Ovary (tissue), 9 donors: Measurements from ENCODE around the gene CCDC171. TPM values are rescaled to one million over a fixed set of nuclear protein-coding genes. Genes with fewer than 3 reads are reported as not detected.

ENCODE experiments used
- DNase-seq, 5 donors: peaks; one replicate each; pipeline ENCODE4 v3.0.0-alpha.2; 2019 to 2020
- H3K27ac ChIP-seq, 2 donors: fragments of 200-600 bp; one replicate each; pipeline versions ENCODE4 v1.5.1 to v1.8.0; 2019 to 2022
- H3K27me3 ChIP-seq: fragments of 200-600 bp; one replicate; pipeline ENCODE4 v1.8.0; 2022
- H3K36me3 ChIP-seq: fragments of 200-600 bp; sonication (generic); one replicate; pipeline ENCODE4 v1.5.1; 2019
- H3K4me1 ChIP-seq: one replicate; pipeline ENCODE4 v1.8.1; 2013; ENCODE audit warnings: mild to moderate bottlenecking, moderate library complexity; ENCODE audit not compliant: insufficient read depth
- H3K4me3 ChIP-seq: fragments of 200-600 bp; sonication (generic); one replicate; pipeline ENCODE4 v1.5.1; 2017
- H3K9me3 ChIP-seq, 2 donors: fragments of 200-600 bp in 1 of 2; sonication (generic) in 1 of 2; one replicate each; pipeline versions ENCODE4 v1.5.1 to v1.8.1; 2013 to 2019; ENCODE audit warnings: mild to moderate bottlenecking in 1 of 2, moderate library complexity in 1 of 2
- EP300 ChIP-seq: sonication (generic); formaldehyde crosslinking; IDR thresholded peaks from one replicate; pipeline ENCODE4 v1.6.1; 2017; ENCODE audit warnings: antibody characterized with exemption
- POLR2A ChIP-seq: fragments of 450-650 bp; IDR thresholded peaks from one replicate; pipeline ENCODE4 v1.6.1; 2017; ENCODE audit warnings: antibody characterized with exemption, mild to moderate bottlenecking, moderate library complexity
- WGBS, 3 donors: extraction: QIAGEN DNeasy Blood & Tissue Kit in 1 of 3; methylation state at CpG; one replicate each; pipeline versions ENCODE4 v1.1.5 to v1.1.7; 2013 to 2017; 5-methylcytosine and 5-hydroxymethylcytosine counted together
- intact Hi-C, 4 donors: fragments of 100-400 bp; cut with DNase I; formaldehyde crosslinking; loops; one replicate each; pipeline versions ENCODE4 v1.11.0 to v1.15.1; 2022 to 2023
- polyA plus RNA-seq, 2 donors: library from polyadenylated mRNA; stranded (reverse); fragments of 200-250 nt in 1 of 2; fragments of 350-450 nt in 1 of 2; fragmentation: Illumina TruSeq in 1 of 2; extraction: RNeasy Lipid Tissue Mini Kit (QIAGEN cat#74804) in 1 of 2; gene quantifications; one replicate each; pipeline ENCODE4 v1.2.3, GENCODE V29; 2013 to 2014
- total RNA-seq, 7 donors: library from RNA; depleted of rRNA in 2 of 7; stranded (reverse); fragments of >200 nt in 2 of 7; fragmentation: NEBNext Ultra II Directional in 3 of 7; extraction: Animal tissue kit (Norgen Biotek cat#: 25700) in 3 of 7; gene quantifications; one replicate each; pipeline versions ENCODE4 v1.1.0 to v1.2.4, GENCODE V29; 2016 to 2023
- TF ChIP-seq, protein P1 (sequence below), 3 donors: fragments of 450-650 bp in 2 of 3; fragments of 200-600 bp in 1 of 3; IDR thresholded peaks; one replicate each; pipeline versions ENCODE4 v1.5.1 to v1.8.0; 2016 to 2022; ENCODE audit warnings: antibody characterized with exemption in 3 of 3, mild to moderate bottlenecking in 1 of 3
- donor health status: DM: no; HTN: no; CAD: no; lungs with moderate emphysema.
- donor health status: DM: no; HTN: no; CAD: no.
- donor health status: Bipolar disorder and iron deficiency.
- donor health status: DM: yes; HTN: yes; CAD: no.
- donor health status: DM: no; HTN: no; CAD: no.
- donor health status: DM: yes; HTN: yes; CAD: no.

The CCDC171 gene
- total and polyA plus RNA-seq, 9 donors: 2.0 to 6.1 (median 5.0) TPM

DNA sequence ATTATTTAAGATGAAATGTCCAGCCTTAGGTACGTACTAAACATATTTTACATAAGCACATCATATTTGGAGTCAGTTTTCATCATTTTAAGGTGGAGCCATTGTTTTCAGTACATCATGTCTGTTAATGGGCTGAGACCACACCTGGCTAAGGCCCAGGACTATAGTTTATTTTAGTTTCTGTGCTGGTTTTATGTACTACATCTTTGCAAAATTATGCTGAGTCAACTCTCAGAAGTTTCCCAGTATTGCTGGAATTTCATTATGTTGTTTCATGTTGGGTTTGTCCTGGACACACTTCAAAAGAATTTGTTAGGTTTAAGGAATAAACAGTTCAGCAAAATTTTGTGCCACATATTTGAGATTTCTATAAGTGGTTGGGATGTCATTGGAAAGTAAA, 171.2 kb downstream of the CCDC171 start:
- Histone ChIP-seq H3K27ac (no peak overlapping the region), H3K9me3 (no peaks in the 10 kb centered on the region), H3K27me3 (no peaks in the 10 kb centered on the region), H3K36me3 (no peaks in the 10 kb centered on the region), H3K4me1 (no peaks in the 10 kb centered on the region), H3K4me3 (no peak overlapping the region)
- intact Hi-C loops: no loop called here
- no peak for DNase-seq
- WGBS, 3 donors: 46 to 48% (median 47%) methylated on average over 1 of the region's 1 CpG
- no peak for TF ChIP-seq EP300
- TF ChIP-seq POLR2A: no peak
- TF ChIP-seq, protein P1, sequence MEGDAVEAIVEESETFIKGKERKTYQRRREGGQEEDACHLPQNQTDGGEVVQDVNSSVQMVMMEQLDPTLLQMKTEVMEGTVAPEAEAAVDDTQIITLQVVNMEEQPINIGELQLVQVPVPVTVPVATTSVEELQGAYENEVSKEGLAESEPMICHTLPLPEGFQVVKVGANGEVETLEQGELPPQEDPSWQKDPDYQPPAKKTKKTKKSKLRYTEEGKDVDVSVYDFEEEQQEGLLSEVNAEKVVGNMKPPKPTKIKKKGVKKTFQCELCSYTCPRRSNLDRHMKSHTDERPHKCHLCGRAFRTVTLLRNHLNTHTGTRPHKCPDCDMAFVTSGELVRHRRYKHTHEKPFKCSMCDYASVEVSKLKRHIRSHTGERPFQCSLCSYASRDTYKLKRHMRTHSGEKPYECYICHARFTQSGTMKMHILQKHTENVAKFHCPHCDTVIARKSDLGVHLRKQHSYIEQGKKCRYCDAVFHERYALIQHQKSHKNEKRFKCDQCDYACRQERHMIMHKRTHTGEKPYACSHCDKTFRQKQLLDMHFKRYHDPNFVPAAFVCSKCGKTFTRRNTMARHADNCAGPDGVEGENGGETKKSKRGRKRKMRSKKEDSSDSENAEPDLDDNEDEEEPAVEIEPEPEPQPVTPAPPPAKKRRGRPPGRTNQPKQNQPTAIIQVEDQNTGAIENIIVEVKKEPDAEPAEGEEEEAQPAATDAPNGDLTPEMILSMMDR (IDR thresholded peaks at IDR 0.05): no peak

GRCh38 chr9:15724612-15725011, 171.8 kb downstream of the CCDC171 start:
- no peak for TF ChIP-seq POLR2A
- TF ChIP-seq EP300: no peak
- TF ChIP-seq, protein P1 (IDR thresholded peaks at IDR 0.05): no peak
- Histone ChIP-seq H3K9me3 (no peaks in the 10 kb centered on the region), H3K4me3 (no peak overlapping the region), H3K36me3 (no peaks in the 10 kb centered on the region), H3K27me3 (no peaks in the 10 kb centered on the region), H3K27ac (no peak overlapping the region), H3K4me1 (no peaks in the 10 kb centered on the region)
- DNase-seq: no peak
- WGBS, 3 donors: 0 to 13% (median 6%) methylated on average over 1 of the region's 1 CpG
- intact Hi-C loops: no loop called here

DNA sequence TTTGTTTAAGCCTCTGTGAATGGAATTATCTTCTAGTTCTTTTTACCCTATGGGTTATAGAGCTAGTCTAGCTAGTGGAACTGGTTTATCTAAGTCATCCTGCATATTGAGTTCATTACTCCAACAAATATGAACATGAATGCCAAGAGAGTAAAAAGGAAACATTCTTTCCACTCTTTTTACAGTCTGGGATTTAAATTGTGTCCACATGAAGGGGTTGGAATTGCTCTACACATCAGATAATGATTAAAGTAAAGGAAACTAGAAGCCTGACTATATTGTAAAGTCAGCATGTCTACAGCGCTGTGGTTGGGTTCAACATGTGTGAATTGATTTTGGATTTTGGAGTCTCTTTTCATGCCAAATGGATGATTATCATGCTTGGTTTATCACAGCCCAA, 173.1 kb downstream of the CCDC171 start:
- no peaks in the 10 kb centered on the region for H3K27me3 ChIP-seq
- H3K9me3 ChIP-seq: no peaks in the 10 kb centered on the region
- no peaks in the 10 kb centered on the region for H3K4me1 ChIP-seq
- intact Hi-C loops: no loop called here
- no peak overlapping the region for H3K4me3 ChIP-seq
- TF ChIP-seq, protein P1 (IDR thresholded peaks at IDR 0.05): no peak
- TF ChIP-seq POLR2A (no peak), EP300 (no peak)
- no peaks in the 10 kb centered on the region for H3K36me3 ChIP-seq
- no peak overlapping the region for H3K27ac ChIP-seq
- 91 to 100% (median 94%) methylated on average over 1 of the region's 1 CpG for WGBS, 3 donors
- no peak for DNase-seq

DNA sequence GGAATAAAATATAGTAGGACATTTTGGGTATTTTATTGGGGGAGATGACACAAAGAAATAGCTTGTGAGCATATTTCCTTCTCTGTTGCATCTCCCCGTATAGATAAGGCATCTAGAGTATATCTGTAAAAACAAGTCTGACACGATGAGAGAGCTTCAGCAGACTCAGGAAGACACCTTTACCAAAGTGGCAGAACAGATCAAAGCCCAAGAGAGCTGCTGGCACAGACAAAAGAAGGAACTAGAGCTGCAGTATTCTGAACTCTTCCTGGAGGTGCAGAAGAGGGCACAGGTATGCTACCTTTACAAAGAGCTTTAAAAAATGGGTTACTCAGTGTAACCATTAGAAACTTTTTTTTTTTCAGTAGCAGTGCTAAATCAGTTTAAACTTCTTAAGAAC, 176.7 kb downstream of the CCDC171 start:
- no peak overlapping the region for H3K27ac ChIP-seq
- no peaks in the 10 kb centered on the region for H3K27me3 ChIP-seq
- H3K4me1 ChIP-seq: no peaks in the 10 kb centered on the region
- no peak for DNase-seq
- 87 to 91% (median 87%) methylated on average over 2 of the region's 2 CpGs for WGBS, 3 donors
- intact Hi-C loops: no loop called here
- TF ChIP-seq EP300: no peak
- TF ChIP-seq POLR2A: no peak
- TF ChIP-seq, protein P1 (IDR thresholded peaks at IDR 0.05): no peak
- no peak overlapping the region for H3K4me3 ChIP-seq
- H3K9me3 ChIP-seq: no peaks in the 10 kb centered on the region
- H3K36me3 ChIP-seq: no peaks in the 10 kb centered on the region
